IPS-20b (cell line): ENCODE results near the gene FOXP1.

ENCODE experiments used
- H3K27ac ChIP-seq: one replicate; pipeline ENCODE4 v1.5.1; 2013; ENCODE audit warnings: low read length
- H3K27me3 ChIP-seq: 2 replicates; pipeline ENCODE4 v1.6.1; 2013; ENCODE audit warnings: mild to moderate bottlenecking, low read length, inconsistent platforms; ENCODE audit not compliant: insufficient read depth
- H3K36me3 ChIP-seq: 2 replicates; pipeline ENCODE4 v1.6.1; 2013; ENCODE audit warnings: low read depth, mild to moderate bottlenecking, inconsistent platforms, low read length, moderate library complexity; ENCODE audit not compliant: insufficient read depth
- H3K4me1 ChIP-seq: 2 replicates; pipeline ENCODE4 v1.6.1; 2013; ENCODE audit warnings: mild to moderate bottlenecking, control low read depth, inconsistent platforms, low read length, moderate library complexity; ENCODE audit not compliant: insufficient read depth
- H3K4me3 ChIP-seq: 2 replicates; pipeline ENCODE4 v1.5.1; 2013; ENCODE audit warnings: mild to moderate bottlenecking, low read length, inconsistent platforms
- H3K9ac ChIP-seq: 2 replicates; pipeline ENCODE4 v1.6.1; 2013; ENCODE audit warnings: low read depth, mild to moderate bottlenecking, inconsistent platforms, low read length, moderate library complexity
- H3K9me3 ChIP-seq: 2 replicates; pipeline ENCODE4 v1.6.1; 2013; ENCODE audit warnings: mild to moderate bottlenecking, low read depth, low read length, inconsistent platforms; ENCODE audit not compliant: insufficient read depth

Gene FOXP1

DNA sequence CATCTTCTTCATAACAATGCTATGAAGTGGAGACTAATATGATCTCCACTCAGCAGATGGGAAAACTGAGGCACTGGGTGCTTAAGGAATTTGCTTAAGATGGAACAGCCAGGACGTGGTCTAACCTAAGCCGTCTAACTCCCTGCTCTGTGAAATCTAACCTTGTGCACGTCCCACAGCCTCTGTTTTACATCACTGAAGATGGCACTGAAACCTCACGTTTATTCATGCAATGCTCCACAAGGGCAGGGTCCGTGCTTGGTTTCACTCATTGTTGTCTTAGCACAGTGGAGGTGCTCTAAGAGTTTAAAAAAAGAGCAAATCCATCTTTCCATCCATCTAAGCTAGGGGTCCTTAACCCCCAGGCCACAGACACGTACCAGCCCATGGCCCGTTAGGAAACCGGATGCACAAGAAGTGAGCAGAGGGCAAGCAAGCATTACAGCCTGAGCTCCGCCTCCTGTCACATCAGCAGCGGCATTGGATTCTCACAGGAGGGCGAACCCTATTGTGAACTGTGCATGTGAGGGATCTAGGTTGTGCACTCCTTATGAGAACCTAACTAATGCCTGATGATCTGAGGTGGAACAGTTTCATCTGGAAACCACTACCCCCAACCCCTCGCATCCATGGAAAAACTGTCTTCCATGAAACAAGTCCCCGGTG is 118.0 kb downstream of the FOXP1 start:
- no peak overlapping the region for H3K4me3 ChIP-seq
- H3K9me3 ChIP-seq = no peaks in the 10 kb centered on the region
- H3K27ac ChIP-seq = no peak overlapping the region
- H3K27me3 ChIP-seq = no peaks in the 10 kb centered on the region
- H3K36me3 ChIP-seq = no peaks in the 10 kb centered on the region
- no peak overlapping the region for H3K9ac ChIP-seq
- peaks cover 25% of the 10 kb centered on the region for H3K4me1 ChIP-seq

DNA sequence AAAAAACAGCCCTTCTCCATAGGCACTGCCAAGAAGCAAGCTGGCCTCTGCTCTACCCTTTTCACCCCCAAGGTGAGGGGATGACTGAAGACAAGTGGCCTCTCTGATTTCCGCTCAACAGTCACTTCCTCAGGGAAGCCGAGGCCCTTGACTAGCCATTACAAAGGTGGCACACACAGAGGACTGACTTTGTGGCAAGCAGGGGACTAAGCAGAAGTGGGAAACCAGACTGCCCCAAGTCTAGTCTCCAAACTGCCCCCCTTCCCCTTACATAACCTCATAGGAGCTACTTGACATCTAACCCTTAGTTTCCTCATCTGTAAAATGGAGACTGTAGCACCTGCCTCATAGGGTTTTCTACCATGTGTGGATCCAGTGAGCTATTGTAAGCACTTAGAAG is 118.9 kb downstream of the FOXP1 start:
- no peaks in the 10 kb centered on the region for H3K9me3 ChIP-seq
- H3K27me3 ChIP-seq = no peaks in the 10 kb centered on the region
- H3K4me3 ChIP-seq = no peak overlapping the region
- H3K9ac ChIP-seq = no peak overlapping the region
- H3K4me1 ChIP-seq = peaks cover 25% of the 10 kb centered on the region
- H3K27ac ChIP-seq = no peak overlapping the region
- H3K36me3 ChIP-seq = no peaks in the 10 kb centered on the region

DNA sequence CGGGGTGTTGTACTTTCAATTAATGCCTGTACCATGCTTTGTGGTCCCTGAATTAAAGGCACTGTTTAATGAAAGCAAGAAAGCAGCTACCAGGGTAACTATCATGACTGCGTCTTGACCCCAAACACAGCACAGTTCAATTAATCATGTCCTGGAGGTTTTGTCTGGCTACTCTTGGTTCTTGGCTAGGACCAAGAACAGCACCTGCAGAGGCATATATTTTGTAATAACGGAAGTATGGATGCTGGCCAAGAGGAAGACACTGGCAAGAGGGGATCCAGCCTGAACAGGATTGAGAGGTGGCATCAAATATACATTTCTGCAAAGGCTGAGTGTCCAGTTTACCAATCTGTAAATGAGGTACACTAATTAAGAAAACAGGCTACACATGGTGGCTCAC is 119.9 kb downstream of the FOXP1 start:
- H3K27me3 ChIP-seq = no peaks in the 10 kb centered on the region
- peaks cover 20% of the 10 kb centered on the region for H3K4me1 ChIP-seq
- H3K36me3 ChIP-seq = no peaks in the 10 kb centered on the region
- H3K9ac ChIP-seq = no peak overlapping the region
- H3K27ac ChIP-seq = no peak overlapping the region
- H3K4me3 ChIP-seq = no peak overlapping the region
- no peaks in the 10 kb centered on the region for H3K9me3 ChIP-seq

GRCh38 chr3:71462586-71462985 is 120.9 kb downstream of the FOXP1 start:
- peaks cover 12% of the 10 kb centered on the region for H3K4me1 ChIP-seq
- no peaks in the 10 kb centered on the region for H3K36me3 ChIP-seq
- H3K4me3 ChIP-seq = no peak overlapping the region
- no peaks in the 10 kb centered on the region for H3K9me3 ChIP-seq
- H3K27me3 ChIP-seq = no peaks in the 10 kb centered on the region
- no peak overlapping the region for H3K9ac ChIP-seq
- no peak overlapping the region for H3K27ac ChIP-seq

GRCh38 chr3:71461749-71462483 is 121.6 kb downstream of the FOXP1 start:
- Histone ChIP-seq H3K4me1 (peaks cover 7% of the 10 kb centered on the region), H3K27ac (no peak overlapping the region), H3K36me3 (no peaks in the 10 kb centered on the region), H3K4me3 (no peak overlapping the region), H3K27me3 (no peaks in the 10 kb centered on the region), H3K9me3 (no peaks in the 10 kb centered on the region), H3K9ac (no peak overlapping the region)

GRCh38 chr3:71461114-71461513 is 122.4 kb downstream of the FOXP1 start:
- no peaks in the 10 kb centered on the region for H3K4me1 ChIP-seq
- H3K9ac ChIP-seq = no peak overlapping the region
- no peaks in the 10 kb centered on the region for H3K27me3 ChIP-seq
- H3K4me3 ChIP-seq = no peak overlapping the region
- H3K36me3 ChIP-seq = no peaks in the 10 kb centered on the region
- H3K27ac ChIP-seq = no peak overlapping the region
- no peaks in the 10 kb centered on the region for H3K9me3 ChIP-seq

- no peaks in the 10 kb centered on the region for H3K4me1 ChIP-seq
- no peak overlapping the region for H3K27ac ChIP-seq
- no peaks in the 10 kb centered on the region for H3K27me3 ChIP-seq
Measured at GRCh38 chr3:71458895-71459294, 124.6 kb downstream of the FOXP1 start.

DNA sequence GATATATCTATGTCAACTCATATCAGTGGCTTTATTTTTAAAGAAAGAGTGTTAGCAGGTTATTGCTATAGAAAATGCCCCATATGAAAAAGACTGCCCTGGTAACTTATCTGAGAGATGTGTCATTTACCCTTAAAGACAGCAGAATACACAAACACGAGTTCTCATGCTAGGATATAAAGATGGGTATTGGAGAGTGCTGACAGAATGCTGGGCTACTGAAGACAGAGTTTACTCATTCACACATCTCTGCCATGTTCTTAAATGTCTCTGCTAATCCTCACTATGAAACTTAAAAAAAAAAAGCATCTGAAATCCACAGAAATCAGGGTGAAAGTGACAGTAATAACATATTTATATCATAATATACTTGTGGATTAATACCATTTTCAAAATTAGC is 126.7 kb downstream of the FOXP1 start:
- H3K4me3 ChIP-seq = no peak overlapping the region
- H3K9me3 ChIP-seq = no peaks in the 10 kb centered on the region
- no peaks in the 10 kb centered on the region for H3K4me1 ChIP-seq
- no peak overlapping the region for H3K9ac ChIP-seq
- no peaks in the 10 kb centered on the region for H3K36me3 ChIP-seq
- H3K27me3 ChIP-seq = no peaks in the 10 kb centered on the region
- H3K27ac ChIP-seq = no peak overlapping the region

More at GRCh38 chr3:71458895-71459294, 124.6 kb downstream of the FOXP1 start:
- Histone ChIP-seq H3K9me3 (no peaks in the 10 kb centered on the region), H3K36me3 (no peaks in the 10 kb centered on the region), H3K4me3 (no peak overlapping the region), H3K9ac (no peak overlapping the region)

- H3K4me1 ChIP-seq = no peaks in the 10 kb centered on the region
- H3K27me3 ChIP-seq = no peaks in the 10 kb centered on the region
- H3K36me3 ChIP-seq = no peaks in the 10 kb centered on the region
- no peaks in the 10 kb centered on the region for H3K9me3 ChIP-seq
- H3K27ac ChIP-seq = no peak overlapping the region
- H3K9ac ChIP-seq = no peak overlapping the region
- no peak overlapping the region for H3K4me3 ChIP-seq
Measured at GRCh38 chr3:71456156-71456555, 127.4 kb downstream of the FOXP1 start.

DNA sequence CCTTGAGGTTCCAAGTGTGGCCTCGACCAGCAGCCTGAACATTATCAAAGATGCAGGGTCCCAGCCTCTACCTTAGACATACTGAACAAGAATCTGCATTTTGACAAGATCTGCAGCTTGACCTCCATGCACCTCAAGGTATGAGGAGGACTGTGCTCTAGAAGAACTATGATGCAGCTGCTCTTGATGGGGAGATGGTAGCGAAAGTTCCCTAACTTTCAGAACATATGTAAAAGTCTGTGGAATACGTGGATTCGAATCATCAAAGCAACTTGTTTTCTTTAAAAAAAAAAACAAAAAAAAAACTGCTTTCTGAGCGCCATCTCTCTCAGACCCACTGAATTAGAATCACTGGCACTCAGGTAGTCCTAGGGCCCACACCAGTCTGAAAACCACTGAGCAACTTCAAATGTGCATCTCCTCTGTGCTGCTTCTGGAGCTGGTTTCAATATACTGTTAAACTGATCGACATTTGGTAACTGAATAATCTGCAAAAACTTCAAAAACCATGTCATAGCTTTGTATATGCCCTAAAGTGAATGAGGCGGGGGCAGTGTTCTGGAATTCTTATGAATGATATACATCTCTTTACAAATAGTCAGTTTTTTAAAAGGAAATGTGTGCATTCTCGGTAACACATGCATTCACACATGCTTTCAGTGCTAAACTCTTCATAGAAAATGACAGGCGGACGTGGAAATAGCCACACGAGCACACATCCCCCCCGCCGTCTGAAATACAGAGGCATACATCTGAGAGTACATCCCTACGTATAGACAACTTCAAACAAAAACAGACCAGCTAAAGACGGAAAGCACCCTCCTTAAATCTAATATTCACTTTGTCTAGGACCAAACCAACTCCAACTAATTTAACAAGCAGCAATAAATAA is 128.8 kb downstream of the FOXP1 start:
- H3K9ac ChIP-seq = no peak overlapping the region
- H3K36me3 ChIP-seq = no peaks in the 10 kb centered on the region
- H3K27me3 ChIP-seq = no peaks in the 10 kb centered on the region
- no peaks in the 10 kb centered on the region for H3K9me3 ChIP-seq
- H3K4me3 ChIP-seq = no peak overlapping the region
- no peak overlapping the region for H3K27ac ChIP-seq
- 0 out of 2 replicates have a peak, but pooled peaks cover 5% of the 10 kb centered on the region for H3K4me1 ChIP-seq

DNA sequence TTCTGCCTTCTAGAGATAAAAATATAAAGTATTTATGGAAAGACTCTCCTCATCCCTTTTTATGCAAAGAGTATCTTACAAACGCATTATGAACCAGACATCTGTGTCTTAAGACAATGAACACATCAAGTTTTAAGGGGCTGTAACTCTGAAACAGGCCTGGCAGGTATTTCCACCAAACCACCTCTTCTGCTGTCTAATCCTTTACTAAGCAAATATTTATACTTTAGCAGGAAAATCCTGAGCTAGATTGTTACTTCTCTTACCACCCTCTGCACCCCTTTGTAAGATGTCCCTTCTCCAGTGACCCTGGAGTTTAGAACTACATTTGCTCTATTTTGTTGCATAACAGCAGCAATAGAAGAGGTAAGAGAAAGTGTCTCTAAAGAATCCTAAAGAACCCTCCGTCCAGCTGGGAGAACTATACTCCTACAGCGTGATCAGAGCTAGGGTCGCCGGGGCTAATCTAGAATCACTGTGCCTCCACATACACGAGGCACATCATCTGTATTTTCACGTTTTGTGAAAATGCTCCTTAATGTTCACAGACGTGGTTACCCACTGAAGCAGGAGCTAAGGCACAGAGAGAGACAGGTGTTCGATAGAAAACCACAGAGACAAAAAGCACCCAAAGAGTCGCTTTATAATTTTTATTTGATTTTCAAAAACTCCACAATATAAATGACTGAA is 129.6 kb downstream of the FOXP1 start:
- Histone ChIP-seq H3K36me3 (no peaks in the 10 kb centered on the region), H3K4me1 (0 out of 2 replicates have a peak, but pooled peaks cover 5% of the 10 kb centered on the region), H3K9me3 (no peaks in the 10 kb centered on the region), H3K4me3 (no peak overlapping the region), H3K27ac (no peak overlapping the region), H3K9ac (no peak overlapping the region), H3K27me3 (no peaks in the 10 kb centered on the region)
